Lower leg skin (tissue), 3 donors: ENCODE results near the gene OGFOD2.

ENCODE experiments used
- CTCF ChIP-seq, 3 donors: fragments of 450-650 bp; IDR thresholded peaks; one replicate each; pipeline ENCODE4 v1.5.1; 2016; ENCODE audit warnings: antibody characterized with exemption in 3 of 3, mild to moderate bottlenecking in 3 of 3, moderate library complexity in 2 of 3
- POLR2A ChIP-seq, 2 donors: fragments of 450-650 bp; IDR thresholded peaks; one replicate each; pipeline ENCODE4 v1.6.1; 2016 to 2017; ENCODE audit warnings: antibody characterized with exemption in 2 of 2, mild to moderate bottlenecking in 1 of 2, moderate library complexity in 1 of 2

- TF ChIP-seq CTCF (IDR thresholded peaks at IDR 0.05) = no peak
- no peak for TF ChIP-seq POLR2A (IDR thresholded peaks at IDR 0.05)
These were observed 51.2 kb downstream of the OGFOD2 start for GRCh38 chr12:123026094-123026853.
